GM10248 (cell line): ENCODE results near the gene TAL1.

Source experiments
- CTCF ChIA-PET: fragments of 300-600 bp; sonication (Branson Sonifier 250); formaldehyde crosslinking; extraction: SDS; loops from one replicate; lab custom pipeline; 2021; ENCODE audit warnings: antibody characterized with exemption; lab: Yijun Ruan, JAX
- POLR2A ChIA-PET: fragments of 350-650 bp; sonication (Branson Sonifier 250); formaldehyde crosslinking; extraction: SDS; loops from one replicate; lab custom pipeline; 2020; ENCODE audit warnings: antibody characterized with exemption; lab: Yijun Ruan, JAX
- DNase-seq: peaks from one replicate; pipeline ENCODE4 v3.0.0; 2012; ENCODE audit errors: extremely low spot score
- TF ChIP-seq, protein P1 (sequence below): IDR thresholded peaks from 2 replicates; pipeline ENCODE4 v1.5.1; 2012; ENCODE audit warnings: mild to moderate bottlenecking, low read depth; ENCODE audit errors: extremely low read depth, missing control alignments, control extremely low read depth

Gene TAL1

DNA sequence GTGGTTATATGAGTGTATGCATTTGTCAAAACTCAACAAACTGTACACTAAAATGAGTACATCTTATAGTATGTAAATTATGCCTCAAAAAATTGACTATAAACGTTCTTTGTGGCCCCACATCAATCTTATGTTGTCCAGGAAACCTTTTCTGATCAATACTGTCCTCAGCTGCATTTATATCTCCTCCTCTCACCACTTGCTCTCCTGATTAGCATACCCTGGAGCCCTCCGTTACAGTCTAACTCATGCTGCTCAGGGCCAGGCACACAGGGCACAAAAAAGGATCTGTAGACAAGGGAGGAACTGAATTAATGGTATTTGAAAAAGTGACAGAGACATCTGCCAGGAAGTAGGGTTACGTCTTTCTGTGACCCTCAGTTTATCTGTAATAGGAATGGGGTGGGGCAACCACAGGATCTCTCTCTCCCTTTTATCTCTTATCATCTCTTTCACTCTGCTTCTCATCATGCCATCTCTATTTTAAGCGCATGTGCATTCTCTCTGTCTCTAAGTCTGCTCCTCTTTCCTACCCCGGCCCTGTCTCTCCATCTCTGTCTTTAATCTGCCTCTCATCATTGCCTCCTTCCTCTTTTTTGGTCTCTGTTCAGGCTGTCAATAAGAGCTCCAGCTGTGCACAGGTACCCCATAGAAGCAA, 7.0 kb upstream of the TAL1 start:
- CTCF ChIA-PET: interaction anchor here (0.7 to 3.0 kb wide), 4 partner anchors 17 to 198 kb away, joined by 3 to 11 read pairs (median 4); no protein-coding TSS in a partner anchor
- TF ChIP-seq, protein P1, sequence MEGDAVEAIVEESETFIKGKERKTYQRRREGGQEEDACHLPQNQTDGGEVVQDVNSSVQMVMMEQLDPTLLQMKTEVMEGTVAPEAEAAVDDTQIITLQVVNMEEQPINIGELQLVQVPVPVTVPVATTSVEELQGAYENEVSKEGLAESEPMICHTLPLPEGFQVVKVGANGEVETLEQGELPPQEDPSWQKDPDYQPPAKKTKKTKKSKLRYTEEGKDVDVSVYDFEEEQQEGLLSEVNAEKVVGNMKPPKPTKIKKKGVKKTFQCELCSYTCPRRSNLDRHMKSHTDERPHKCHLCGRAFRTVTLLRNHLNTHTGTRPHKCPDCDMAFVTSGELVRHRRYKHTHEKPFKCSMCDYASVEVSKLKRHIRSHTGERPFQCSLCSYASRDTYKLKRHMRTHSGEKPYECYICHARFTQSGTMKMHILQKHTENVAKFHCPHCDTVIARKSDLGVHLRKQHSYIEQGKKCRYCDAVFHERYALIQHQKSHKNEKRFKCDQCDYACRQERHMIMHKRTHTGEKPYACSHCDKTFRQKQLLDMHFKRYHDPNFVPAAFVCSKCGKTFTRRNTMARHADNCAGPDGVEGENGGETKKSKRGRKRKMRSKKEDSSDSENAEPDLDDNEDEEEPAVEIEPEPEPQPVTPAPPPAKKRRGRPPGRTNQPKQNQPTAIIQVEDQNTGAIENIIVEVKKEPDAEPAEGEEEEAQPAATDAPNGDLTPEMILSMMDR: no peak
- DNase-seq: no peak
- POLR2A ChIA-PET: no interaction called here

DNA sequence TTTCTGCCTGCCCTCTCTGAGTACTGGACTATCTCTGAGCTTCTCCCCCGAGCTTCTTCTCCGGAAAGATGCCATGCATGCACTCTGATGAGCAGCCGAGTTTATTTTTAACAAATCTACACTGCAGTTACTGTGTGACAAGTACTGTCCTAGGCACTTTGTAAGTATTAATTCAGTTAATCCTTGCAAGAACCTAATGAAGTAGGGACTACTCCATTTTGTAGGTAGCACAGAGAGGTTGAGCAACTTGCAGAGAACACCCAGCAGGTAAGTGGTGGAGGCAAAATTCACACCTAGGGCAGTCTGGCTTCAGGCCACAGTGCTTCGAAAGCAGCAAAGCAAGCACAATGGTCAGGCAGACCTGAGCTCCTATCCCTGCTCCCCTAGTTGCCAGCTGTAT, 3.8 kb upstream of the TAL1 start:
- CTCF ChIA-PET: interaction anchor here (0.9 to 3.7 kb wide), 7 partner anchors 12 to 125 kb away, joined by 3 to 14 read pairs (median 3); no protein-coding TSS in a partner anchor
- POLR2A ChIA-PET: no interaction called here
- TF ChIP-seq, protein P1: no peak
- no peak for DNase-seq

DNA sequence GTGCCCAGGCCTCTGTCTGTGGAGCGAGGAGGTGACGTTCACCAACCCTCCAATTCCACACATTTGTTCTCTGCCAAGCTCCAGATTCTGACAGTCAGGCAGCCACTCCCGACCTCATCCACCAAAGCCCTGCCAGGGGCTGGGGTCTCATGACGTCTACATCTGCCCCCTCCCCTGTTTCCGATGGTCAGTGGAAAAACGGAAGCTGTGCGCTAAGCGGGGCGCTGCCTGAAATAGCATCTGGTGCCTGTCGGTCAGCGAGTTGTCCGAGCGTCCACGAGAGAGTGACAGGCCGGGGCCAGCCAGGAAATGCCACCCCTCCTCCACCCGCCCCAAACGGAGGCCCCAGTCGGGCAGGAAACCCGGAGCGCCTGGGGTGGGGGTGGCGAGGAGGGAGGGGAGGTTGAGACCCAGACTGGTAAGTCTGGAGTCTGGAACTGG, 3.2 kb upstream of the TAL1 start:
- CTCF ChIA-PET: interaction anchor here (0.9 to 3.7 kb wide), 6 partner anchors 13 to 125 kb away, joined by 3 to 14 read pairs (median 4); no protein-coding TSS in a partner anchor
- TF ChIP-seq, protein P1: no peak
- DNase-seq: no peak
- POLR2A ChIA-PET: no interaction called here

DNA sequence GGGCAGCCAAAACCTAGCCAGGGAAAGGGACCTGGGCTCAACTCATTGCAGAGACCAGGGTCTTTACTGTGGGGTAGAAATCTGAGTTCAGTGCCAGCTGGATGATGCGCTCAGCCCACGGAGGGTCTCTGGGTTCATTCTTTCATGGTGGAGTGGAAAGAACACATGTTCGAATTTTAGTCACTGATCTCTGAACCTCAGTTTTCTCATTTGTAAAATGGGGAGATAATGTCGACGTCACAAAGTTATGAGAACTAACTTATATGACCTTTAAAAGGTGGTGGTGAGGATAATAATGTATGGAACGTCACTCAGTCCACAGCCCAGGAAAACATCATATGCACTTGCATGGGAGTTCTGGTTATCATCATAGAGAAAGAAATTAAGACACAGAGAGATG, 1.2 kb upstream of the TAL1 start:
- CTCF ChIA-PET: interaction anchor here (3.7 kb wide), 1 partner anchor 30 kb away, joined by 13 read pairs; no protein-coding TSS in a partner anchor
- no peak for DNase-seq
- POLR2A ChIA-PET: interaction anchor here (0.6 kb wide), 1 partner anchor 109 kb away, joined by 3 read pairs; no protein-coding TSS in a partner anchor
- TF ChIP-seq, protein P1: no peak

GRCh38 chr1:47231301-47232186, 481 bp downstream of the TAL1 start:
- CTCF ChIA-PET: interaction anchor here (2.1 kb wide), 1 partner anchor 206 kb away, joined by 4 read pairs; the partner anchor contains the start of gene FOXD2
- no peak for DNase-seq
- TF ChIP-seq, protein P1: no peak
- POLR2A ChIA-PET: no interaction called here

GRCh38 chr1:47230692-47231300, 1.2 kb downstream of the TAL1 start:
- ChIA-PET CTCF (interaction anchor here (1.7 to 2.1 kb wide), 2 partner anchors 38 to 207 kb away, joined by 4 to 6 read pairs; partner anchors contain the start of gene FOXD2), POLR2A (no interaction called here)

More at GRCh38 chr1:47230692-47231300, 1.2 kb downstream of the TAL1 start:
- no peak for DNase-seq
- TF ChIP-seq, protein P1: no peak
